IPS-15b (cell line): ENCODE data around the gene MARCHF6.
"Not testable (repeated sequence)": the region's sequence is repeated elsewhere in the genome, so short reads cannot be mapped to it uniquely, and the experiment has no call there.

Experiments
- H3K27me3 ChIP-seq: one replicate; pipeline ENCODE4 v1.6.1; 2013; ENCODE audit warnings: low read length; ENCODE audit not compliant: control insufficient read depth, insufficient read depth
- H3K36me3 ChIP-seq: one replicate; pipeline ENCODE4 v1.6.1; 2013; ENCODE audit warnings: low read length; ENCODE audit not compliant: control insufficient read depth, insufficient read depth
- H3K4me1 ChIP-seq: one replicate; pipeline ENCODE4 v1.6.1; 2013; ENCODE audit warnings: mild to moderate bottlenecking, low read length; ENCODE audit not compliant: control insufficient read depth, insufficient read depth
- H3K4me3 ChIP-seq: one replicate; pipeline ENCODE4 v1.5.1; 2013; ENCODE audit warnings: low read depth, low read length
- H3K9ac ChIP-seq: one replicate; pipeline ENCODE4 v1.6.1; 2013; ENCODE audit warnings: low read depth, mild to moderate bottlenecking, low read length
- H3K9me3 ChIP-seq: one replicate; pipeline ENCODE4 v1.6.1; 2013; ENCODE audit warnings: mild to moderate bottlenecking, low read length; ENCODE audit not compliant: control insufficient read depth, insufficient read depth

MARCHF6 gene

GRCh38 chr5:10374046-10375022, 20.8 kb downstream of the MARCHF6 start:
- Histone ChIP-seq H3K9me3 (no peaks in the 10 kb centered on the region), H3K4me1 (no peaks in the 10 kb centered on the region), H3K9ac (no peak overlapping the region), H3K36me3 (no peaks in the 10 kb centered on the region), H3K4me3 (no peak overlapping the region), H3K27me3 (no peaks in the 10 kb centered on the region)

GRCh38 chr5:10375146-10375545, 21.7 kb downstream of the MARCHF6 start:
- H3K36me3 ChIP-seq, H3K9ac ChIP-seq, H3K4me1 ChIP-seq, H3K9me3 ChIP-seq, H3K4me3 ChIP-seq, H3K27me3 ChIP-seq: not testable (repeated sequence)

- Histone ChIP-seq H3K4me3 (no peak overlapping the region), H3K27me3 (no peaks in the 10 kb centered on the region), H3K4me1 (no peaks in the 10 kb centered on the region), H3K36me3 (no peaks in the 10 kb centered on the region), H3K9ac (no peak overlapping the region), H3K9me3 (no peaks in the 10 kb centered on the region)
Measured at GRCh38 chr5:10376544-10376943, 23.0 kb downstream of the MARCHF6 start.

DNA sequence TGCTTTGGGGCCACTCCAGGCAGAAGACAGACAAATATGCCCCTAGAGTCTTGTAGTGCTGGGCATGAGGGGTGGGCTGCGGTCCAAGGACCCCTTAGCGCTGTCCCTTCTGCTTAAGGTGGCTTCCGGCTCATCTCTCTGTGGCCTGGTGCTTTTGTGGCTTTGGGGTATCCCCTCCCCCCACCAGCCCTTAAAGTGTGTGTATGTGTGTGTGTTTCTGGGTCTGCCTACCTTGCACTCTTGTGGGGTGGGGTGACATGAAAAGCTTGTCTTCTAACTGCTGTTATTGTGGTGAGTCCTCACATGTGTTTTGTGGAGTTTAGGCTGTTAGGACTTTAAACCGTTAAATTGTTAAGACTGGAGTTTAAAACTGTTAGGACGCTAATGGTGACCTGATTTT, 23.6 kb downstream of the MARCHF6 start:
- H3K9ac ChIP-seq, result peak overlapping the region; percentile 28
- H3K36me3 ChIP-seq, result no peaks in the 10 kb centered on the region
- no peaks in the 10 kb centered on the region for H3K4me1 ChIP-seq
- no peaks in the 10 kb centered on the region for H3K27me3 ChIP-seq
- H3K9me3 ChIP-seq, result no peaks in the 10 kb centered on the region
- H3K4me3 ChIP-seq, result no peak overlapping the region

DNA sequence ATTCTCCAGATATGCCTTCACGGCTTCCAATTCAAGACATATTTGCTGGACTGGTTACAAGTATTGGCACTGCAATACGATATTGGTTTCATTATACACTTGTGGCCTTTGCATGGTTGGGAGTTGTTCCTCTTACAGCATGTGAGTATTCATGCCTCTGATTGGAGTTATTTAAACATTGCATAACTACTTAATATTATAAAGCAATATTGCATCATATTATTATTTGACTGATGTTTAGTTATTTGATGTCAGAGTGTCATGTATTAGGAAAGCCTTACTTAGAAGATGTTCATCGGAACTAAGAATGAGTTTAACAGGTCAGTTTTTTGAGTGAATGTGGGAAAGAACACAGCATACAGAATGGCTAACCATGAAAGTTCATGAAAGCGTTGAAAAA, 28.3 kb downstream of the MARCHF6 start:
- Histone ChIP-seq H3K27me3 (no peaks in the 10 kb centered on the region), H3K9ac (no peak overlapping the region), H3K4me1 (no peaks in the 10 kb centered on the region), H3K9me3 (no peaks in the 10 kb centered on the region), H3K36me3 (no peaks in the 10 kb centered on the region), H3K4me3 (no peak overlapping the region)

DNA sequence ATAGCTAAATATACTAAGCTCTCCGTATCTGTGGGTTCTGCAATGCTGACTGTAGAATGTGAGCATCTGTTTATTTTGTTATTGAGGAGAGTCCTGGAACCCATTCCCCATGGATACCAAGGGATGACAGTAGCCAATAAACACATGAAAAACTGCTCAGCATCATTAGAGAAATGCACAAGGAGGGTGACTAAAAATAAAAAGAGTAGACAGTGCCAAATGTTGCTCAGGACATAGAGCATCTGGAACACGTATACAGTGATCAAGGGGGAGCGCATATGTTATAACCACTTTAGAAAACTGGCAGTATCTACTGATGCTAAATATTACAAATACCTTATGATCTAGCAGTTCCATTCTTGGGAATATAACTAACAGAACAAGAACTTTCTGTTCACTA, 31.0 kb downstream of the MARCHF6 start:
- Histone ChIP-seq H3K36me3 (no peaks in the 10 kb centered on the region), H3K4me3 (no peak overlapping the region), H3K9ac (no peak overlapping the region), H3K9me3 (no peaks in the 10 kb centered on the region), H3K4me1 (no peaks in the 10 kb centered on the region), H3K27me3 (no peaks in the 10 kb centered on the region)

- no peaks in the 10 kb centered on the region for H3K4me1 ChIP-seq
- no peak overlapping the region for H3K9ac ChIP-seq
- peaks cover 3% of the 10 kb centered on the region for H3K36me3 ChIP-seq
- H3K4me3 ChIP-seq, result no peak overlapping the region
- no peaks in the 10 kb centered on the region for H3K9me3 ChIP-seq
- no peaks in the 10 kb centered on the region for H3K27me3 ChIP-seq
Measured at GRCh38 chr5:10387690-10388089, 34.2 kb downstream of the MARCHF6 start.

- Histone ChIP-seq H3K9me3 (no peaks in the 10 kb centered on the region), H3K27me3 (no peaks in the 10 kb centered on the region), H3K4me1 (no peaks in the 10 kb centered on the region), H3K4me3 (no peak overlapping the region), H3K9ac (no peak overlapping the region), H3K36me3 (peaks cover 9% of the 10 kb centered on the region)
Measured at GRCh38 chr5:10391130-10391529, 37.6 kb downstream of the MARCHF6 start.

GRCh38 chr5:10392567-10393328, 39.3 kb downstream of the MARCHF6 start:
- not testable (repeated sequence) for H3K36me3 ChIP-seq, H3K4me3 ChIP-seq, H3K27me3 ChIP-seq, H3K4me1 ChIP-seq, H3K9ac ChIP-seq, H3K9me3 ChIP-seq

GRCh38 chr5:10393491-10393890, 40.0 kb downstream of the MARCHF6 start:
- H3K9me3 ChIP-seq, result no peaks in the 10 kb centered on the region
- no peak overlapping the region for H3K4me3 ChIP-seq
- no peaks in the 10 kb centered on the region for H3K4me1 ChIP-seq
- H3K9ac ChIP-seq, result no peak overlapping the region
- no peaks in the 10 kb centered on the region for H3K27me3 ChIP-seq
- peaks cover 9% of the 10 kb centered on the region for H3K36me3 ChIP-seq

- no peak overlapping the region for H3K4me3 ChIP-seq
- no peaks in the 10 kb centered on the region for H3K27me3 ChIP-seq
- no peaks in the 10 kb centered on the region for H3K9me3 ChIP-seq
- H3K4me1 ChIP-seq, result no peaks in the 10 kb centered on the region
- H3K9ac ChIP-seq, result no peak overlapping the region
- H3K36me3 ChIP-seq, result peaks cover 6% of the 10 kb centered on the region
Measured at GRCh38 chr5:10396552-10396951, 43.1 kb downstream of the MARCHF6 start.

- H3K4me3 ChIP-seq, result no peak overlapping the region
- no peak overlapping the region for H3K9ac ChIP-seq
- peaks cover 15% of the 10 kb centered on the region for H3K36me3 ChIP-seq
- no peaks in the 10 kb centered on the region for H3K4me1 ChIP-seq
- no peaks in the 10 kb centered on the region for H3K27me3 ChIP-seq
- no peaks in the 10 kb centered on the region for H3K9me3 ChIP-seq
Measured at GRCh38 chr5:10399839-10400238, 46.3 kb downstream of the MARCHF6 start.
